GM18508 (cell line): ENCODE data around the gene DENND1A.
"Not testable (repeated sequence)": the region's sequence is repeated elsewhere in the genome, so short reads cannot be mapped to it uniquely, and the experiment has no call there.

Source experiments
- ATAC-seq: cut with Tn5 transposase; IDR thresholded peaks from one replicate; pipeline ENCODE4 v1.9.1; 2021; ENCODE audit warnings: moderate number of reproducible peaks; ENCODE audit not compliant: insufficient read depth, unreplicated experiment

Gene DENND1A

DNA sequence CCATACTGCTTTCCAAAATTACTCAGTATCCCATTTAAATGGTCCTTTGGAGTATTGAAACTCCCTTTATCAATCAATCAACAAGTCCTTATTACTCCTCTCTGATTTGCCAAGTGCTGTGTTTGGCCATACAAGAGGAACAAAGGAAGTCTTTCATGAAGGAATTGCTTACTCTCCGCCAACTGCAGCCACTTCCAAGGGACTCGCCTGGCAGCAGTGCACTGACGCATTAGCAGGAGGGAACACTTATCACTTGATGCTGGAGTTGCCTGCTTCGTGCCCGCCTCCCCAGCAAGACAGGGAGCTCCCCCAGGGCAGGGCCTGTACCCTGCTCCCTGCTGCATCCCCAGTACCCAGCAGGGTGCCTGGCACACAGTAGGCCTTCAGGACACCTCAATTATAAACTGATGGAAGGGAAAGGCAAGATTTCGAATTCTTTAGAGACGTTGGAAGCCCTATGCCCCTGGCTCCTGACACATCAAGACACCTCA lies 476.1 kb downstream of the DENND1A start:
- ATAC-seq = no peak

DNA sequence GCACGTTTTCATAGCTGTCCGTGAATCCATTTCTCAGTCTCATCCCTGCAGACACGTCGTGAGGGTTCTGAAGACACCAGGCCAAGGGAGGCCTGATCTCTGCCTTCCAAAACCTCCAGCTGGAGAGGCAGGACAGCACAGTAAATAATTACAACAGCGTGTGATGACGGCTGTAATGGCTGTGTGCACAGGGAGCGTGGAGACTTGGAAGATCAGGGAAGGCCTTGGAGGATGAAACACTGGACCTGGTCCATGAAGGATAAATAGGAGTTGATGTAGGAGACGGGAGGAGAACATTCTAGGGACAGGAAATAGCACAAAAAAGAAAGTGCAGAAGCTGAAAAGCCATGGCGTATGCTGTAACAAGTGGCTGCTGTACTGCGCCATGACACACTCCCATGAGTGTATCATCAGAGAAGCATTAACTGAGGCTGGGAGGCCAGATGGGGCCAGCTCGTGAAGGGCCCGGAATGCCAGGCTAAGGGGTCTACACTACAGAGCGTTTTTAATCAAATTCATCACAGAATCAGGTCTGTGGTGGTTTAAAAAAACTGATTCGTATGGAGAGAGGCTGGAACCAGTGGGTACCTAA lies 476.8 kb downstream of the DENND1A start:
- ATAC-seq = no peak

- ATAC-seq = no peak
These were observed 478.9 kb downstream of the DENND1A start for GRCh38 chr9:123450996-123451395.

GRCh38 chr9:123450098-123450770 lies 479.7 kb downstream of the DENND1A start:
- ATAC-seq = no peak

- no peak for ATAC-seq
These were observed 481.8 kb downstream of the DENND1A start for GRCh38 chr9:123447934-123448646.

- ATAC-seq = no peak
These were observed 483.8 kb downstream of the DENND1A start for GRCh38 chr9:123445981-123446610.

DNA sequence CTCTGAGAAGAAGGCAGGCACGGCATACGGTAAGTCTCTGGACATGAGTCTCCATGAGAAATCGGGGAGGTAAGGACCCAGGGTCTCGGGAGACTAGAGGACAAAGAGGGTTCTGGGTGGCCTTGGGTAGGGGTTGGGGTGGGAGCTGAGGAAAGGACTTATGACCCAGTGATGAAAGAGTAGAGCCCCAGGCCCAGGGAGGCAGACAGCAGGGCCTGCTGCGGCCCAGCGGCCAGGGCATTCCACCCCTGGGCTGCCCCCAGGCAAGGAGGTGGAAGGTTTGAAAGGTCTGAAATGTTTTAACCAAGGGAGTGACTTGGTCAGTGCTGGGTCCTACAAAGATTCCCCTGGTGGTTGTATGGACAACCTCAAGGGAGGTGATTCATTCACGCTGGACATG lies 484.8 kb downstream of the DENND1A start:
- no peak for ATAC-seq

GRCh38 chr9:123441769-123442168 lies 488.2 kb downstream of the DENND1A start:
- ATAC-seq = no peak

GRCh38 chr9:123440256-123440655 lies 489.7 kb downstream of the DENND1A start:
- ATAC-seq = no peak

- ATAC-seq = no peak
These were observed 491.1 kb downstream of the DENND1A start for GRCh38 chr9:123438821-123439220.

DNA sequence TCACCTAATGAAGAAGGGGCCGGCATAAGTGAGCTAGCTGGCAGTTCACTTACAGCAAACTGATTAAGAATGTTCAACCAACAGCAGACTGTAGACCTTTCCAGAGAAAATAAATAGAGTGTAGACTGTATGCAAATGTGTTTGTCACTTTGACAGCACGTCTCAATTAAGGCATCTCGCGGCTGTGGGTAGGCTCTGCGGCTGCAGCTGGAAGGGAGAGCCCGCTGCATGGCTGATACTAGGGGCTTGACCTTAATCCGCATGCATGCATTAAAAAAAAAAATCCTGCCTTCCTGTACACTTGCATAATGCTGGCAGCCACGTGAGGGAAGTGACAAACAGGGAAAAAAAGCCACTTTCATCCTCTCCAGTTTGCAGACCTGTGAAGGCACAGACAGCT lies 491.6 kb downstream of the DENND1A start:
- no peak for ATAC-seq

GRCh38 chr9:123437201-123437600 lies 492.7 kb downstream of the DENND1A start:
- ATAC-seq = no peak

GRCh38 chr9:123435471-123435870 lies 494.5 kb downstream of the DENND1A start:
- ATAC-seq = no peak

DNA sequence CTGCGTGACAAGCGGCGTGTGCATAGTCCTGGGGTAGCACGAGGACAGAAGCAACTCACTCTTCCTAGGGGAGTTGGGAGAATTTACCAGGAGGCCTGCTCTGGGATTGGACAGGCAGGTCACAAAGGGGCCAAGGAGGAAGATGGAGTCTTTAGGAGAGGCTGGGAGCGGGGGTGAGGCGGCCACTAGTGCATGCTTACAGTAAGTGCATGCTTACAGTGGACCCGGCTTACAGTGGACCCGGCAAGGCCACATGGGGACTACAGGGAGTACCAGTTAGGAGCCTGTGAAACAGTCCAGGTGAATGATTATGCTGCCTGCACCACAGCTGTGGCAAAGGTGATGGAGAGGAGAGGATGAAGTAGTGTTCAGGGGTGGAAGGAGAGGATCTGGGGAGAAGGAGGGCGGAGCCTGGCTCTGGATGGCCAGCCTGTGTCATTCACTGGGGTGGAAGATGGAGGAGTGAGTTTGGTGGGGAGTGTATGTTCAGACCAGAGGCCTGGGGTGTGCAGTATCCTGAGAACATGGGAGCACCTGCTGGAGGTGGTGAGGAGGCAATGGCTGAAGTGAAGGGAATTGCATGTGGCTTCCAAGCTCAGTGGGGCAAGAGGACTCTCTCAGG lies 495.2 kb downstream of the DENND1A start:
- no peak for ATAC-seq

DNA sequence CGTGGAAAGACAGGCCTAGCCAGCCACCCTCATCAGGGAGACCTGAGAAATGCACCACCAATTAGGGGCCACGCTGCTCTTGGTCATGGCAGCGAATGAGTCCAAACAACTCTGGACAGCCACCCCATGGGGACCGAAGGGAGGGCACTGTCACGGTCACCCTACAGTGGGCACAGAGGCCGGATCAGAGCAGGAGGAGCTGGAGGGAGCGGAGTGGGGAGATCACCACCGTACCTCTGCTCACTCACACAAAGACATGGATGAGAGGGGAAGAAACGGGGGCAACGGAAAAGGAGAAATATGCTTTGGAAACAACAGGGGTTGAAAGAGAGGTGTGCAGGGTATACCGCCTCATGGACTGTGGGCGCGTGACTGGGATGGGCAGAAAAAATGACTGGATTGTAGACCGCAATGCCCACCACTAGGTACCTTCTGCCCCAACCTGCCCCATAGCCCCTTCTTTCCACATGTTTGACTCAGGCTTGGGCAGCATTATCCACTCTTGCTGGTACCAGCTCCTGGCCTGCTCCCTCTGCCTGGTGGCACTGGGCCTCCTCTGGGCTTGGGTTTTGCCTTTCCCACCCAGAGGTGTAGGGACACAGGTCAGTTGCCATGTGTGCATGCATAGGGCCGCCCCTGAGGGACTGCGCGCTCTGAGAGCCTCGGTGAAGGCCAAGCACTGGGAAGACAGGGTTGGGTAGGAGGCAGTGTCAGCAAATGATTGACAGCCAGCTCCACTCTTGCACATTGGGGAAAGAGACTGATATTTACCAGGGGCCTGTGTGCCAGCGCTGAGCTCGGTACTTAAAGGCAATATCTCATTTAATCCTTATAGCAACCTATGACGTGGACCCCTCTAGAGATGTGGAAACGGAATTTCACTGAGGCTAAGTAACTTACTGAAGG lies 497.3 kb downstream of the DENND1A start:
- ATAC-seq = no peak

GRCh38 chr9:123431581-123431980 lies 498.3 kb downstream of the DENND1A start:
- ATAC-seq = no peak

DNA sequence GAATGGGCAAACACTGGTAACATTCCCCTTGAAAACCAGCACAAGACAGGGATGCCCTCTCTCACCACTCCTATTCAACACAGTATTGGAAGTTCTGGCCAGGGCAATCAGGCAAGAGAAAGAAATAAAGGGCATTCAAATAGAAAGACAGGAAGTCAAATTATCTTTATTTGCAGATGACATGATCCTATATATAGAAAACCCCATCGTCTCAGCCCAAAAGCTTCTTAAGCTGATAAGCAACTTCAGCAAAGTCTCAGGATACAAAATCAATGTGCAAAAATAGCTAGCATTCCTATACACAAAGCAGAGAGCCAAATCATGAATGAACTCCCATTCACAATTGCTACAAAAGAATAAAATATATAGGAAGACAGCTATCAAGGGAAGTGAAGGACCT lies 501.5 kb downstream of the DENND1A start:
- not testable (repeated sequence) for ATAC-seq

- peak; percentile 64 for ATAC-seq
These were observed 503.5 kb downstream of the DENND1A start for GRCh38 chr9:123426406-123426805.

DNA sequence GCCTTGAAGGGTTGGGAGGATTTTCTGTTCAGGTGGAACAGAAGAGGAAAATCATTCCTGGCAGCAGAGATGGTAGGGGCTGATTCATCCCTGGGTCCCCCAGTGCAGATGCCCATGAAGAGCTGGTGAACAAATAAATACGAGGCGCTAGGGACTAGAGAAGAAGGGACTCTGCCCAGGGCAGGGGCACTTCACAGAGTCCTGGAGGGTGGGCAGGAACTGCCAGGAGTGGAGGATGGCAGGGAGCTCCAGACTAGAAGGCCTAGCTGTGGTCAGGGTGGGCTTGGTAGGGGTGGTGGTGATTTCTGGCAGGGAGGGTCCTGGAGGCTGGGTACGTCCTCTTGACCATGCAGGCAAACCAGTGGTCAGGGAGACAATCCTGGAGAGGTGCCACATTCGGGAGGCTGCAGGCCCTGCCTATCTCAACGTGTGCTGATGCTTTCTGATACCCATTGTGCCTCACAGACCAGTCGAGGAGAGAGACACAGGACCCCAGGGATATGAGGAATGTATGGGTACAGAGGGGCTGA lies 504.0 kb downstream of the DENND1A start:
- no peak for ATAC-seq
